ENCODE data around the gene NTN1.

DNA sequence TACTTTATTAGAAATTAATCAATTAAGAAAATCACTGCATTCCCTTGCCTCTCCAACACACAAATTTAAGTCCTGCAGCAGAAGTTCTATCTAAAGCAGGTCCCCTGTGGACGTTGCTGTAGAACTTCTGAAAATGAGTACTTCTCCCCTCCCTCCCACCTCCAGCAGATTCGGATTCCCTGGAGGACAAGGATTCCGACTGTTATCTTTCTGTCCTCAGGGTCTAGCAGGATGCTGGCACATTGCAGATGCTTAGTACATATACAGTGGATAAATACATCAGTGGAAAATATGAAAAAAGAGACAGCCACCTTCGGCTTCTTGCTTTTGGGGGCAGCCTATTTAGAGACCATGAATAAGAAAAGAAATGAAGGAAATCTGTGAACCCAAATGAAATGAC is 32.1 kb downstream of the NTN1 start:
- TF ChIP-seq, protein P1, sequence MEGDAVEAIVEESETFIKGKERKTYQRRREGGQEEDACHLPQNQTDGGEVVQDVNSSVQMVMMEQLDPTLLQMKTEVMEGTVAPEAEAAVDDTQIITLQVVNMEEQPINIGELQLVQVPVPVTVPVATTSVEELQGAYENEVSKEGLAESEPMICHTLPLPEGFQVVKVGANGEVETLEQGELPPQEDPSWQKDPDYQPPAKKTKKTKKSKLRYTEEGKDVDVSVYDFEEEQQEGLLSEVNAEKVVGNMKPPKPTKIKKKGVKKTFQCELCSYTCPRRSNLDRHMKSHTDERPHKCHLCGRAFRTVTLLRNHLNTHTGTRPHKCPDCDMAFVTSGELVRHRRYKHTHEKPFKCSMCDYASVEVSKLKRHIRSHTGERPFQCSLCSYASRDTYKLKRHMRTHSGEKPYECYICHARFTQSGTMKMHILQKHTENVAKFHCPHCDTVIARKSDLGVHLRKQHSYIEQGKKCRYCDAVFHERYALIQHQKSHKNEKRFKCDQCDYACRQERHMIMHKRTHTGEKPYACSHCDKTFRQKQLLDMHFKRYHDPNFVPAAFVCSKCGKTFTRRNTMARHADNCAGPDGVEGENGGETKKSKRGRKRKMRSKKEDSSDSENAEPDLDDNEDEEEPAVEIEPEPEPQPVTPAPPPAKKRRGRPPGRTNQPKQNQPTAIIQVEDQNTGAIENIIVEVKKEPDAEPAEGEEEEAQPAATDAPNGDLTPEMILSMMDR (IDR thresholded peaks at IDR 0.05), result no peak
- no peak for TF ChIP-seq EP300 (IDR thresholded peaks at IDR 0.05)
- TF ChIP-seq POLR2A (IDR thresholded peaks at IDR 0.05), result no peak
- TF ChIP-seq POLR2AphosphoS5 (IDR thresholded peaks at IDR 0.05), result no peak

Measured in gastroesophageal sphincter (tissue), 3 donors.